ENCODE data around the gene ACKR3.

Gene ACKR3

DNA sequence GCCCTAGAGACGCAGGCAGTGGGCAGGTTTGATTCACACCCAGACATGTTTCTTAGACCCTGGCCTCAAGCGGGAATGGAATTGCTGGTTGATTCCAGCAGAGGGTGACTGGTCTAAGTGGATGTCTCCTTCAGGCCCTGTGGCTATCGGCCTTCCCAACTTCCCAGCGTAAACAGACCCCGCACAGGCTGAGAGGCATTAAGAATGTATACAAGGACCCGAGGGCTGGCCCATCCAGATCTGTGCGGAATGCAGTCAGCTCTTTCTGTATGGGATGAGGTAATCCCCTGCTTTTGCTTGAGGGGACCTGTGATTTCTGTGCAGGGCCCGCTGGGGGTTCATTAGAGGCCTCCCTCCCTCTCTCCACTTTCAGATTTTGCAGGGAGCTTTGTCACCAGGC, 6.5 kb downstream of the ACKR3 start:
- WGBS (ENCODE audit: insufficient coverage, insufficient read length), result no CpG with 5 or more reads among the region's 8 CpGs
- peaks cover 4% of the 10 kb centered on the region; the same call in 1 of the 2 replicates for H3K4me1 ChIP-seq (ENCODE audit: control insufficient read depth, insufficient read depth, low read length)
- no peak overlapping the region for H3K27ac ChIP-seq (ENCODE audit: low read length)
- no peak overlapping the region for H3K4me3 ChIP-seq (ENCODE audit: low read length)
- no peaks in the 10 kb centered on the region for H3K27me3 ChIP-seq (ENCODE audit: control insufficient read depth, insufficient read depth, low read length)
- DNase-seq (ENCODE audit: low read depth, low spot score), result no peak
- no peaks in the 10 kb centered on the region for H3K9me3 ChIP-seq (ENCODE audit: control insufficient read depth, insufficient read depth, low read length)
- peaks cover 3% of the 10 kb centered on the region; the same call in 1 of the 2 replicates for H3K36me3 ChIP-seq (ENCODE audit: control insufficient read depth, insufficient read depth, low read length)

DNA sequence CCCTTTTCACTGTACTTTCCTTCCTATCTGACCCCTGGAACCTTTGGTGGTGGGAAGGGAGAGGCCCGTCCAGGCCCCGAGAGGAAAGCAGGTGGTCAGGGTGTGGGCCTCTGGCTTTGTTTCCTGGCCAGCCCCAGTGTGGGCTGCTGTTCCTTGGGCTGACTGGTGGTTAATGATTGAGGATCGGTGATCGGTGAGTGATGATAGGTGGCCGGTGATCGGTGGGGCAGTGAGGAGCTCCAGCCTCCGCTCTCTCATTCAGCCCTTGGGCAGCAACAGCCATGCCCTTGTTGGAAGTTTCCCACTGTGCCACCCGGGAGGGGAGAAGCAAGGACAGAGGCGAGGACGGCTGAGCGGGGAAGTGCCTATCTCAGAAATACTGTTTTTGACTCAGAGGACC, 7.3 kb downstream of the ACKR3 start:
- WGBS (ENCODE audit: insufficient coverage, insufficient read length), result no CpG with 5 or more reads among the region's 11 CpGs
- Histone ChIP-seq H3K36me3 (ENCODE audit: control insufficient read depth, insufficient read depth, low read length) (peaks cover 5% of the 10 kb centered on the region; the same call in 1 of the 2 replicates), H3K9me3 (ENCODE audit: control insufficient read depth, insufficient read depth, low read length) (no peaks in the 10 kb centered on the region)

DNA sequence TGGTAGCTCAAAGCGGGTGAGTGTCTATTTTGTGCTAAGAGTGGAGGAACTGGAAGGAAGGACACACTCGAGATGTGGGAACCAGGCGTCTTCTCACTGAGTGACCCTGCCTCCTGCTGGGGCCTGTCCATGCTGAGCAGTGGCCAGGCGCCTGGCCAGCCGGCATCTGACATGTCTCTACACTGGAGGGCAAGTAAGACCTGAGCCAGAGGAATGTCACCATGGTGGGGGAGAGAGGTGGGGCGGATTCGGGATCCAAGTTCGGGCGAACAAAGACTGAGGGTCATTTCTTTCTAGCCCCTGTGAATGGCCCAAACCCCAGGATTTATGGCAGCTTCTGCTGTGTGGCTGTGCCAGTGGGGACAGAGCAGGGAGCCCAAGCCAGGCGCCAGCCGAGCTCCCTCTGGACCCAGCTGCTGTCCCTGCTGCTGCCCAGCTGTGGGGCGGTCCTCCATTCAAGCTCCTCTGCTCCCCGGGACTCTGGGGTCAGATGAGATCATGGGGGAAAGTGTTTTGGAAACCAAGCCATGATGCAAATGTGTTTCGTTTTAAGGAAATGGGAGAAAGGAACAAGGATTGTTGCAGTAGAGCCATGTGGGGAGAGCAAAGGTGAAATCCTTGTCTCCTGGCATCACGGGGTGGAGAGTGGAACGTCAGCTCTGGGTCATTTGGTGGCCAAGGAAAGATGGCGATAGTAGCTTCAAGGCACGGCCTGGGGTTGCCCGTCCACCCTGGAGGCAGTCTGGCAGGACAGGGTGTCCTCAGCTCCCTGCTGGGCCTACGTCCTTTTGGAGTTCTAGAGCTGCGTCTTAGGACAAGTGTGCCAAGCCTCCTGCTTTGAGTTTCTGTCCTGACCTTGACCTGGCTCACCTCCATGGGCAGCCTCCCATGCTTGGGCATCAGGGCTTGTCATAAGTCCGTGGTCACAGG, 8.1 kb downstream of the ACKR3 start:
- WGBS (ENCODE audit: insufficient coverage, insufficient read length), result no CpG with 5 or more reads among the region's 22 CpGs

More for the DNA sequence above, 7.3 kb downstream of the ACKR3 start:
- Histone ChIP-seq H3K4me1 (ENCODE audit: control insufficient read depth, insufficient read depth, low read length) (peaks cover 4% of the 10 kb centered on the region; the same call in 1 of the 2 replicates), H3K27me3 (ENCODE audit: control insufficient read depth, insufficient read depth, low read length) (no peaks in the 10 kb centered on the region), H3K27ac (ENCODE audit: low read length) (no peak overlapping the region), H3K4me3 (ENCODE audit: low read length) (no peak overlapping the region)
- DNase-seq (ENCODE audit: low read depth, low spot score), result no peak

DNA sequence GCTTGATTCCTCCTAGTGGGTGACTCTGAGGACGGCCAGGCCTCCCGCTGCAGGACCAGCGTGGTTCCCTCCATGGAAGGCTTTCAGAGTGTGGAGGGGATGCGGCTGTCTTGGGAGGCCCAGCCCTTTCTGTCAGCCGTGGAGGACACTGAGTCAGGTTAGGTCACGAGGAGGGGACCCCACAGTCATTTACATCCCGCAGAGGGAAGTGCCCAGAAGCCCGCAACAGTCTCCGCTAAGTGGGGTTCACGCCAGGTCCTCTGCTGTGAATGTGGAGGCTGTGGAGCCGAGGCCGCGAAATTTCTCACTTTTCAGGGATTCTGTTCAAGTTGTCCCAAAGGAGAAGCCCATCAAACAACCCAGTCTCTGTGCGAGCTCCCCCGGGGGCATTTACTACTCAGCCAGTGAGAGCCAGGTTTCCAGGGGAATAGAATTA, 8.8 kb downstream of the ACKR3 start:
- no peak for DNase-seq (ENCODE audit: low read depth, low spot score)
- WGBS (ENCODE audit: insufficient coverage, insufficient read length), result no CpG with 5 or more reads among the region's 15 CpGs

More for the DNA sequence above, 8.1 kb downstream of the ACKR3 start:
- Histone ChIP-seq H3K27me3 (ENCODE audit: control insufficient read depth, insufficient read depth, low read length) (no peaks in the 10 kb centered on the region), H3K4me3 (ENCODE audit: low read length) (no peak overlapping the region), H3K27ac (ENCODE audit: low read length) (no peak overlapping the region), H3K36me3 (ENCODE audit: control insufficient read depth, insufficient read depth, low read length) (peaks cover 5% of the 10 kb centered on the region; the same call in 1 of the 2 replicates), H3K4me1 (ENCODE audit: control insufficient read depth, insufficient read depth, low read length) (peaks cover 4% of the 10 kb centered on the region; the same call in 1 of the 2 replicates), H3K9me3 (ENCODE audit: control insufficient read depth, insufficient read depth, low read length) (no peaks in the 10 kb centered on the region)
- no peak for DNase-seq (ENCODE audit: low read depth, low spot score)

DNA sequence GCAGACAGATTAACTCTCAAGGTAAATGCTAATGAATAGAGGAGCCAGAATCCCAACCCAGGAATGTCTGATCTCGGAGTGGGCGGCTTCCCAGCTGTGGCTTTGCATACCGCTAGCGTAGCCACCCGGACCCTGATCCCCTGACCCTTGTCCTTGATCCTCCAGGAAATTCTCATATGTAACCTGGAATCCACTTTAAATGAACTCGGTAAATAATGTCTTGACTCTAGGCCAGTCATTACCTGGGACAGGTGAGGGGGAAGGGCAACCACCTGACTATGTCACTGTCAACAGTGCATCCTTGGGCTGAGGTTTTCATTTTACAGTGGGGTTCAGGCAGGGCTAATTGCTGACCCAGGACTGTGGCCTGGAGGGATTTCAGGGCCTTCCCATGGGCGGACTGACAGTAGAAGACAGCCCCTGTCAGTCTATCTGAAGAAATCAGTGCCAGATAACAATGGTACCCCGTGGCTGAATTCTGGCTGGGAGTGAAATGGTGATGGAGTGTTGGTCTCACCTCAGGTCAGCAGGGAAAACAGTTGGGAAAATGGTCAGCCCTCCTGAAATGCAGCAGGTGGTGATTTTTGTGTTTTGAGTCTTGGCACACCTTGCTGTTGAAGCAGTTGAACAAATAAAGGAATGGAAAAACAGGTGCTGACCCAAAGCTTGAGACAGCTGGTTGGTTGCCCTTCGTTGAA, 9.6 kb downstream of the ACKR3 start:
- peaks cover 4% of the 10 kb centered on the region for H3K4me1 ChIP-seq (ENCODE audit: control insufficient read depth, insufficient read depth, low read length)
- peaks cover 5% of the 10 kb centered on the region; the same call in 1 of the 2 replicates for H3K36me3 ChIP-seq (ENCODE audit: control insufficient read depth, insufficient read depth, low read length)
- H3K9me3 ChIP-seq (ENCODE audit: control insufficient read depth, insufficient read depth, low read length), result no peaks in the 10 kb centered on the region
- no CpG with 5 or more reads among the region's 9 CpGs for WGBS (ENCODE audit: insufficient coverage, insufficient read length)
- no peak for DNase-seq (ENCODE audit: low read depth, low spot score)
- no peak overlapping the region for H3K4me3 ChIP-seq (ENCODE audit: low read length)
- H3K27ac ChIP-seq (ENCODE audit: low read length), result no peak overlapping the region
- no peaks in the 10 kb centered on the region for H3K27me3 ChIP-seq (ENCODE audit: control insufficient read depth, insufficient read depth, low read length)

More for the DNA sequence above, 8.8 kb downstream of the ACKR3 start:
- Histone ChIP-seq H3K36me3 (ENCODE audit: control insufficient read depth, insufficient read depth, low read length) (peaks cover 5% of the 10 kb centered on the region; the same call in 1 of the 2 replicates), H3K4me3 (ENCODE audit: low read length) (no peak overlapping the region), H3K4me1 (ENCODE audit: control insufficient read depth, insufficient read depth, low read length) (peaks cover 4% of the 10 kb centered on the region; the same call in 1 of the 2 replicates), H3K27me3 (ENCODE audit: control insufficient read depth, insufficient read depth, low read length) (no peaks in the 10 kb centered on the region), H3K27ac (ENCODE audit: low read length) (no peak overlapping the region), H3K9me3 (ENCODE audit: control insufficient read depth, insufficient read depth, low read length) (no peaks in the 10 kb centered on the region)

GRCh38 chr2:236579746-236580315, 10.2 kb downstream of the ACKR3 start:
- Histone ChIP-seq H3K27ac (ENCODE audit: low read length) (no peak overlapping the region), H3K9me3 (ENCODE audit: control insufficient read depth, insufficient read depth, low read length) (no peaks in the 10 kb centered on the region), H3K4me1 (ENCODE audit: control insufficient read depth, insufficient read depth, low read length) (peaks cover 4% of the 10 kb centered on the region), H3K4me3 (ENCODE audit: low read length) (no peak overlapping the region), H3K36me3 (ENCODE audit: control insufficient read depth, insufficient read depth, low read length) (peaks cover 5% of the 10 kb centered on the region; the same call in 1 of the 2 replicates), H3K27me3 (ENCODE audit: control insufficient read depth, insufficient read depth, low read length) (no peaks in the 10 kb centered on the region)
- DNase-seq (ENCODE audit: low read depth, low spot score), result no peak
- WGBS (ENCODE audit: insufficient coverage, insufficient read length), result no CpG with 5 or more reads among the region's 9 CpGs

GRCh38 chr2:236580746-236581355, 11.2 kb downstream of the ACKR3 start:
- no CpG with 5 or more reads among the region's 29 CpGs for WGBS (ENCODE audit: insufficient coverage, insufficient read length)

GRCh38 chr2:236581546-236581945, 11.9 kb downstream of the ACKR3 start:
- DNase-seq (ENCODE audit: low read depth, low spot score), result no peak
- Histone ChIP-seq H3K4me3 (ENCODE audit: low read length) (no peak overlapping the region), H3K27me3 (ENCODE audit: control insufficient read depth, insufficient read depth, low read length) (no peaks in the 10 kb centered on the region), H3K9me3 (ENCODE audit: control insufficient read depth, insufficient read depth, low read length) (no peaks in the 10 kb centered on the region), H3K4me1 (ENCODE audit: control insufficient read depth, insufficient read depth, low read length) (peaks cover 4% of the 10 kb centered on the region), H3K36me3 (ENCODE audit: control insufficient read depth, insufficient read depth, low read length) (peaks cover 5% of the 10 kb centered on the region; the same call in 1 of the 2 replicates), H3K27ac (ENCODE audit: low read length) (no peak overlapping the region)
- no CpG with 5 or more reads among the region's 7 CpGs for WGBS (ENCODE audit: insufficient coverage, insufficient read length)

More at GRCh38 chr2:236580746-236581355, 11.2 kb downstream of the ACKR3 start:
- Histone ChIP-seq H3K27me3 (ENCODE audit: control insufficient read depth, insufficient read depth, low read length) (no peaks in the 10 kb centered on the region), H3K27ac (ENCODE audit: low read length) (no peak overlapping the region), H3K4me1 (ENCODE audit: control insufficient read depth, insufficient read depth, low read length) (peaks cover 4% of the 10 kb centered on the region), H3K36me3 (ENCODE audit: control insufficient read depth, insufficient read depth, low read length) (peaks cover 5% of the 10 kb centered on the region; the same call in 1 of the 2 replicates), H3K4me3 (ENCODE audit: low read length) (no peak overlapping the region; the same call in 1 of the 2 replicates), H3K9me3 (ENCODE audit: control insufficient read depth, insufficient read depth, low read length) (no peaks in the 10 kb centered on the region)
- DNase-seq (ENCODE audit: low read depth, low spot score), result no peak

- no peak for DNase-seq (ENCODE audit: low read depth, low spot score)
- Histone ChIP-seq H3K4me1 (ENCODE audit: control insufficient read depth, insufficient read depth, low read length) (peaks cover 4% of the 10 kb centered on the region), H3K36me3 (ENCODE audit: control insufficient read depth, insufficient read depth, low read length) (peaks cover 5% of the 10 kb centered on the region; the same call in 1 of the 2 replicates), H3K4me3 (ENCODE audit: low read length) (no peak overlapping the region), H3K27ac (ENCODE audit: low read length) (no peak overlapping the region), H3K9me3 (ENCODE audit: control insufficient read depth, insufficient read depth, low read length) (no peaks in the 10 kb centered on the region), H3K27me3 (ENCODE audit: control insufficient read depth, insufficient read depth, low read length) (no peaks in the 10 kb centered on the region)
- WGBS (ENCODE audit: insufficient coverage, insufficient read length), result no CpG with 5 or more reads among the region's 5 CpGs
These were observed 13.3 kb downstream of the ACKR3 start for GRCh38 chr2:236582968-236583367.
